Neural progenitor cell (in vitro differentiated cells): Measurements from ENCODE around the gene FASTKD2.

Experiments used
- EZH2 ChIP-seq: fragments of 200-600 bp; sonication (generic); IDR thresholded peaks from 2 replicates; pipeline ENCODE4 v1.6.1; 2017; ENCODE audit warnings: antibody characterized with exemption, mild to moderate bottlenecking, moderate library complexity
- EZH2phosphoT487 ChIP-seq: fragments of 200-600 bp; sonication (generic); IDR thresholded peaks from 2 replicates; pipeline ENCODE4 v1.6.1; 2017; ENCODE audit warnings: antibody characterized with exemption
- TF ChIP-seq, protein P1 (sequence below): fragments of 200-600 bp; sonication (generic); IDR thresholded peaks from 2 replicates; pipeline ENCODE4 v1.5.1; 2017; ENCODE audit warnings: antibody characterized with exemption, mild to moderate bottlenecking

- TF ChIP-seq, protein P1, sequence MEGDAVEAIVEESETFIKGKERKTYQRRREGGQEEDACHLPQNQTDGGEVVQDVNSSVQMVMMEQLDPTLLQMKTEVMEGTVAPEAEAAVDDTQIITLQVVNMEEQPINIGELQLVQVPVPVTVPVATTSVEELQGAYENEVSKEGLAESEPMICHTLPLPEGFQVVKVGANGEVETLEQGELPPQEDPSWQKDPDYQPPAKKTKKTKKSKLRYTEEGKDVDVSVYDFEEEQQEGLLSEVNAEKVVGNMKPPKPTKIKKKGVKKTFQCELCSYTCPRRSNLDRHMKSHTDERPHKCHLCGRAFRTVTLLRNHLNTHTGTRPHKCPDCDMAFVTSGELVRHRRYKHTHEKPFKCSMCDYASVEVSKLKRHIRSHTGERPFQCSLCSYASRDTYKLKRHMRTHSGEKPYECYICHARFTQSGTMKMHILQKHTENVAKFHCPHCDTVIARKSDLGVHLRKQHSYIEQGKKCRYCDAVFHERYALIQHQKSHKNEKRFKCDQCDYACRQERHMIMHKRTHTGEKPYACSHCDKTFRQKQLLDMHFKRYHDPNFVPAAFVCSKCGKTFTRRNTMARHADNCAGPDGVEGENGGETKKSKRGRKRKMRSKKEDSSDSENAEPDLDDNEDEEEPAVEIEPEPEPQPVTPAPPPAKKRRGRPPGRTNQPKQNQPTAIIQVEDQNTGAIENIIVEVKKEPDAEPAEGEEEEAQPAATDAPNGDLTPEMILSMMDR: no peak
- no peak for TF ChIP-seq EZH2phosphoT487
- TF ChIP-seq EZH2: no peak
These were observed 27.2 kb downstream of the FASTKD2 start for GRCh38 chr2:206792645-206793044.
